H9 (cell line): ENCODE measurements around the gene API5. TPM values are rescaled to one million over a fixed set of nuclear protein-coding genes. Genes with fewer than 3 reads are reported as not detected.

Experiments
- DNase-seq: peaks from one replicate; pipeline ENCODE4 v3.0.0-alpha.2; 2017
- H2AFZ ChIP-seq: one replicate; pipeline ENCODE4 v1.6.1; 2013; ENCODE audit warnings: mild to moderate bottlenecking, low read length, control low read depth, moderate library complexity
- H2AK5ac ChIP-seq: 2 replicates; pipeline ENCODE4 v1.6.1; 2013; ENCODE audit warnings: low read length, control low read depth, mixed read lengths; ENCODE audit not compliant: insufficient read length
- H2BK120ac ChIP-seq: one replicate; pipeline ENCODE4 v1.6.1; 2013; ENCODE audit warnings: low read depth, mild to moderate bottlenecking, low read length, control low read depth, inconsistent platforms; ENCODE audit not compliant: poor library complexity, severe bottlenecking
- H2BK12ac ChIP-seq: 2 replicates; pipeline ENCODE4 v1.6.1; 2013; ENCODE audit warnings: low read length, control low read depth, mixed read lengths, low read depth; ENCODE audit not compliant: insufficient read length
- H2BK15ac ChIP-seq: 2 replicates; pipeline ENCODE4 v1.6.1; 2013; ENCODE audit warnings: low read depth, low read length, control low read depth
- H2BK20ac ChIP-seq: one replicate; pipeline ENCODE4 v1.6.1; 2013; ENCODE audit warnings: low read depth, mild to moderate bottlenecking, low read length, control low read depth, inconsistent platforms; ENCODE audit not compliant: poor library complexity, severe bottlenecking
- H2BK5ac ChIP-seq: 2 replicates; pipeline ENCODE4 v1.6.1; 2013; ENCODE audit warnings: low read length, control low read depth, mixed read lengths; ENCODE audit not compliant: insufficient read length
- H3K14ac ChIP-seq: 2 replicates; pipeline ENCODE4 v1.6.1; 2013; ENCODE audit warnings: low read length, control low read depth; ENCODE audit not compliant: insufficient read depth
- H3K18ac ChIP-seq: 2 replicates; pipeline ENCODE4 v1.6.1; 2013; ENCODE audit warnings: low read depth, mild to moderate bottlenecking, mixed read lengths, low read length, control low read depth; ENCODE audit not compliant: insufficient read length
- H3K23ac ChIP-seq: 2 replicates; pipeline ENCODE4 v1.6.1; 2013; ENCODE audit warnings: low read length, control low read depth, mixed read lengths, low read depth; ENCODE audit not compliant: insufficient read length
- H3K23me2 ChIP-seq: 2 replicates; pipeline ENCODE4 v1.6.1; 2013; ENCODE audit warnings: low read depth, mild to moderate bottlenecking, mixed read lengths, low read length, control low read depth; ENCODE audit not compliant: insufficient read length, poor library complexity, severe bottlenecking
- H3K27ac ChIP-seq: 2 replicates; pipeline ENCODE4 v1.5.1; 2013; ENCODE audit warnings: low read length, control low read depth, mixed read lengths, low read depth; ENCODE audit not compliant: insufficient read length
- H3K27me3 ChIP-seq: 2 replicates; pipeline ENCODE4 v1.6.1; 2013; ENCODE audit warnings: low read length, control low read depth, inconsistent platforms; ENCODE audit not compliant: insufficient read depth
- H3K4ac ChIP-seq: 2 replicates; pipeline ENCODE4 v1.6.1; 2013; ENCODE audit warnings: low read depth, mild to moderate bottlenecking, control low read depth, inconsistent platforms, low read length, moderate library complexity
- H3K4me1 ChIP-seq: 2 replicates; pipeline ENCODE4 v1.6.1; 2013; ENCODE audit warnings: low read length, control low read depth, inconsistent platforms; ENCODE audit not compliant: insufficient read depth
- H3K4me2 ChIP-seq: 2 replicates; pipeline ENCODE4 v1.6.1; 2013; ENCODE audit warnings: low read length, control low read depth, mixed read lengths; ENCODE audit not compliant: insufficient read length, insufficient read depth
- H3K56ac ChIP-seq: 2 replicates; pipeline ENCODE4 v1.6.1; 2013; ENCODE audit warnings: low read depth, mild to moderate bottlenecking, mixed read lengths, low read length, control low read depth; ENCODE audit not compliant: insufficient read length
- H3K79me1 ChIP-seq: 2 replicates; pipeline ENCODE4 v1.6.1; 2013; ENCODE audit warnings: low read depth, mild to moderate bottlenecking, moderate library complexity, low read length, control low read depth, inconsistent platforms; ENCODE audit not compliant: insufficient read depth, poor library complexity, severe bottlenecking
- H3K79me2 ChIP-seq: 2 replicates; pipeline ENCODE4 v1.6.1; 2013; ENCODE audit warnings: low read length, control low read depth, inconsistent platforms; ENCODE audit not compliant: insufficient read depth
- H3K9ac ChIP-seq: 2 replicates; pipeline ENCODE4 v1.6.1; 2013; ENCODE audit warnings: low read length, control low read depth, mixed read lengths; ENCODE audit not compliant: insufficient read length; ENCODE audit errors: extremely low read depth
- H3K9me3 ChIP-seq: one replicate; pipeline ENCODE4 v1.6.1; 2013; ENCODE audit warnings: low read depth, low read length, inconsistent platforms; ENCODE audit not compliant: control insufficient read depth
- H3T11ph ChIP-seq: one replicate; pipeline ENCODE4 v1.6.1; 2013; ENCODE audit warnings: mild to moderate bottlenecking, low read length, control low read depth, inconsistent platforms
- H4K20me1 ChIP-seq: one replicate; pipeline ENCODE4 v1.6.1; 2013; ENCODE audit not compliant: control insufficient read depth, insufficient read length, insufficient read depth
- H4K5ac ChIP-seq: 2 replicates; pipeline ENCODE4 v1.6.1; 2013; ENCODE audit warnings: low read depth, mild to moderate bottlenecking, mixed read lengths, low read length, control low read depth; ENCODE audit not compliant: insufficient read length
- H4K8ac ChIP-seq: replicated peaks from 2 replicates; pipeline ENCODE4 v1.6.1; 2013; ENCODE audit warnings: low read length, control low read depth, mixed read lengths, low read depth; ENCODE audit not compliant: insufficient read length
- H4K91ac ChIP-seq: 2 replicates; pipeline ENCODE4 v1.6.1; 2013; ENCODE audit warnings: low read depth, mild to moderate bottlenecking, moderate library complexity, mixed read lengths, low read length, control low read depth; ENCODE audit not compliant: insufficient read length
- H3K27ac Mint-ChIP-seq, 3 experiments: 2 replicates in 2 of 3; 3 replicates in 1 of 3; pipeline ENCODE4 v1.8.0; 2020 to 2021; ENCODE audit warnings: mixed read lengths in 3 of 3, mild to moderate bottlenecking in 1 of 3, moderate library complexity in 1 of 3
- H3K27me3 Mint-ChIP-seq: 2 replicates; pipeline ENCODE4 v1.8.0; 2021; ENCODE audit warnings: low read depth, mild to moderate bottlenecking, moderate library complexity, mixed read lengths
- H3K36me3 Mint-ChIP-seq, 3 experiments: 2 replicates in 2 of 3; 3 replicates in 1 of 3; pipeline ENCODE4 v1.8.0; 2020 to 2021; ENCODE audit warnings: low read depth in 3 of 3, mixed read lengths in 3 of 3; ENCODE audit not compliant: insufficient read depth in 1 of 3
- H3K4me1 Mint-ChIP-seq, 2 experiments: 2 replicates each; pipeline ENCODE4 v1.8.0; 2020; ENCODE audit warnings: mixed read lengths in 2 of 2
- H3K4me3 Mint-ChIP-seq, 2 experiments: 2 replicates in 1 of 2; 3 replicates in 1 of 2; pipeline ENCODE4 v1.8.0; 2020 to 2021; ENCODE audit warnings: mild to moderate bottlenecking in 2 of 2, mixed read lengths in 2 of 2, moderate library complexity in 1 of 2
- H3K9me3 Mint-ChIP-seq, 2 experiments: 2 replicates in 1 of 2; 3 replicates in 1 of 2; pipeline ENCODE4 v1.8.0; 2020; ENCODE audit warnings: mild to moderate bottlenecking in 2 of 2, mixed read lengths in 2 of 2, moderate library complexity in 1 of 2
- WGBS: extraction: QIAGEN DNeasy Blood & Tissue Kit; methylation state at CpG from one replicate; pipeline ENCODE4 v1.1.7; 2013; ENCODE audit warnings: missing lambda C conversion rate, low lambda C conversion rate, mixed read lengths; ENCODE audit not compliant: insufficient read length; ENCODE audit errors: extremely low coverage; 5-methylcytosine and 5-hydroxymethylcytosine counted together
- total RNA-seq: library from RNA; stranded (reverse); gene quantifications from 2 replicates; pipeline ENCODE4 v1.2.1, GENCODE V29; 2021
- TF ChIP-seq, protein P1 (sequence below): fragments of 200-600 bp; sonication (generic); conservative IDR thresholded peaks from 3 replicates; pipeline ENCODE4 v1.8.0; 2021; ENCODE audit warnings: antibody characterized with exemption, mild to moderate bottlenecking

API5 gene
- total RNA-seq, 1 experiment from 2014 or later, result 147 TPM

DNA sequence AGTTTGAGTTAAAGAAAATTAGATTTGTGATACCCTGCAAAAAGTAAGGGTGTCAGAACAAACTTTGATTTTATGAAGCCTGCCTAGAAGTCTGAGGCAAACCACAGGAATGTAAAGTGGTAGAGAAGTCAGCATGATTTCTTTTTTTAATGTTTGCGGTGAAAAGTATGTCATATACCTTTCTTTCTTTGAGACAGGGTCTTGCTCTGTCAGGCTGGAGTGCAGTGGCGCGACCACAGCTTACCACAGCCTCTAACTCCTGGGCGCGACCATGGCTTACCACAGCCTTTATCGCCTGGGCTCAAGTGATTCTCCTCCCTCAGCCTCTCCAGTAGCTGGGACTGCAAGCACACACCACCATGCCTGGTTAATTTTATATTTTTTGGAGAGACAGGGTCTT is 4.7 kb downstream of the API5 start:
- peaks cover 8% of the 10 kb centered on the region for H3K79me1 ChIP-seq
- no peak overlapping the region for H2BK5ac ChIP-seq

More for the DNA sequence above, 4.7 kb downstream of the API5 start:
- Histone ChIP-seq H3K4me2 (no peak overlapping the region), H4K5ac (no peak overlapping the region), H2BK15ac (no peak overlapping the region), H3K18ac (no peak overlapping the region), H3K27ac (no peak overlapping the region), H3K14ac (no peak overlapping the region), H3K23me2 (peaks cover 5% of the 10 kb centered on the region), H4K8ac (no peak overlapping the region), H3K4ac (no peak overlapping the region), H3K27me3 (no peaks in the 10 kb centered on the region), H2AFZ (no peak overlapping the region), H3K9me3 (no peaks in the 10 kb centered on the region), H2BK12ac (no peak overlapping the region), H2BK120ac (no peak overlapping the region), H3K4me1 (no peaks in the 10 kb centered on the region; the same call in 1 of the 2 replicates), H3T11ph (no peak overlapping the region), H3K56ac (no peak overlapping the region), H4K20me1 (no peaks in the 10 kb centered on the region), H2BK20ac (no peak overlapping the region), H3K23ac (no peak overlapping the region), H3K79me2 (peaks cover 31% of the 10 kb centered on the region; the same call in 1 of the 2 replicates), H3K9ac (no peak overlapping the region), H4K91ac (no peak overlapping the region), H2AK5ac (no peak overlapping the region)
- no peaks in the 10 kb centered on the region for H3K27me3 Mint-ChIP-seq
- no peaks in the 10 kb centered on the region for H3K9me3 Mint-ChIP-seq
- TF ChIP-seq, protein P1, sequence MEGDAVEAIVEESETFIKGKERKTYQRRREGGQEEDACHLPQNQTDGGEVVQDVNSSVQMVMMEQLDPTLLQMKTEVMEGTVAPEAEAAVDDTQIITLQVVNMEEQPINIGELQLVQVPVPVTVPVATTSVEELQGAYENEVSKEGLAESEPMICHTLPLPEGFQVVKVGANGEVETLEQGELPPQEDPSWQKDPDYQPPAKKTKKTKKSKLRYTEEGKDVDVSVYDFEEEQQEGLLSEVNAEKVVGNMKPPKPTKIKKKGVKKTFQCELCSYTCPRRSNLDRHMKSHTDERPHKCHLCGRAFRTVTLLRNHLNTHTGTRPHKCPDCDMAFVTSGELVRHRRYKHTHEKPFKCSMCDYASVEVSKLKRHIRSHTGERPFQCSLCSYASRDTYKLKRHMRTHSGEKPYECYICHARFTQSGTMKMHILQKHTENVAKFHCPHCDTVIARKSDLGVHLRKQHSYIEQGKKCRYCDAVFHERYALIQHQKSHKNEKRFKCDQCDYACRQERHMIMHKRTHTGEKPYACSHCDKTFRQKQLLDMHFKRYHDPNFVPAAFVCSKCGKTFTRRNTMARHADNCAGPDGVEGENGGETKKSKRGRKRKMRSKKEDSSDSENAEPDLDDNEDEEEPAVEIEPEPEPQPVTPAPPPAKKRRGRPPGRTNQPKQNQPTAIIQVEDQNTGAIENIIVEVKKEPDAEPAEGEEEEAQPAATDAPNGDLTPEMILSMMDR, result no peak
- H3K36me3 Mint-ChIP-seq, result peaks cover 13 to 32% (median 18%) of the 10 kb centered on the region in 3 experiments; a peak in 6 of 7 replicates
- no peak overlapping the region for H3K4me3 Mint-ChIP-seq
- H3K4me1 Mint-ChIP-seq, result peaks cover 11 to 18% of the 10 kb centered on the region in 2 experiments
- H3K27ac Mint-ChIP-seq, result no peak overlapping the region
- WGBS, result no CpG with 5 or more reads among the region's 6 CpGs
- no peak for DNase-seq
